GM23338 (cell line): Measurements from ENCODE around the gene PPFIA4. TPM values are rescaled to one million over a fixed set of nuclear protein-coding genes. Genes with fewer than 3 reads are reported as not detected.

Source experiments
- ATAC-seq: fragments of 200-7000 bp; cut with Tn5 transposase; 3 replicates; pipeline ENCODE4 v1.9.1; 2020
- DNase-seq: peaks from one replicate; pipeline ENCODE4 v3.0.0-alpha.2; 2015; ENCODE audit warnings: low spot score
- H2AFZ ChIP-seq: fragments of 200-600 bp; sonication (generic); 2 replicates; pipeline ENCODE4 v1.8.0; 2016; ENCODE audit warnings: antibody characterized with exemption, mild to moderate bottlenecking, moderate library complexity
- H3F3A ChIP-seq: fragments of 200-600 bp; sonication (generic); replicated peaks from 2 replicates; pipeline ENCODE4 v1.8.0; 2017; ENCODE audit warnings: antibody characterized with exemption, mixed run types, low read depth
- H3K27ac ChIP-seq: fragments of 200-600 bp; sonication (generic); 2 replicates; pipeline ENCODE4 v1.6.1; 2016; ENCODE audit warnings: low read depth
- H3K27me3 ChIP-seq: fragments of 200-600 bp; sonication (generic); 2 replicates; pipeline ENCODE4 v1.8.0; 2016; ENCODE audit warnings: mild to moderate bottlenecking, mixed run types, moderate library complexity; ENCODE audit not compliant: insufficient read depth
- H3K36me3 ChIP-seq: fragments of 200-600 bp; sonication (generic); 2 replicates; pipeline ENCODE4 v1.8.0; 2016; ENCODE audit warnings: mild to moderate bottlenecking; ENCODE audit not compliant: insufficient read depth
- H3K4me1 ChIP-seq: fragments of 200-600 bp; sonication (generic); 2 replicates; pipeline ENCODE4 v1.8.0; 2016; ENCODE audit warnings: mild to moderate bottlenecking, moderate library complexity; ENCODE audit not compliant: insufficient read depth
- H3K4me2 ChIP-seq: fragments of 200-600 bp; sonication (generic); 2 replicates; pipeline ENCODE4 v1.7.1; 2017; ENCODE audit warnings: mixed run types
- H3K4me3 ChIP-seq: fragments of 200-600 bp; sonication (generic); 2 replicates; pipeline ENCODE4 v1.6.1; 2016; ENCODE audit warnings: mixed run types
- H3K79me2 ChIP-seq: fragments of 200-600 bp; sonication (generic); replicated peaks from 2 replicates; pipeline ENCODE4 v1.8.0; 2017; ENCODE audit warnings: mild to moderate bottlenecking; ENCODE audit not compliant: insufficient read depth
- H3K9me2 ChIP-seq: fragments of 200-600 bp; sonication (generic); 2 replicates; pipeline ENCODE4 v1.8.0; 2017; ENCODE audit not compliant: insufficient read depth
- H4K20me1 ChIP-seq: fragments of 200-600 bp; sonication (generic); replicated peaks from 2 replicates; pipeline ENCODE4 v1.8.0; 2017; ENCODE audit warnings: mild to moderate bottlenecking; ENCODE audit not compliant: insufficient read depth
- H3K27ac Mint-ChIP-seq: 2 replicates; pipeline ENCODE4 v1.8.0; 2020; ENCODE audit warnings: inconsistent platforms, mild to moderate bottlenecking, moderate library complexity, mixed read lengths
- H3K27me3 Mint-ChIP-seq: 3 replicates; pipeline ENCODE4 v1.8.0; 2022; ENCODE audit warnings: low read depth, mild to moderate bottlenecking, moderate library complexity, mixed read lengths, inconsistent platforms; ENCODE audit not compliant: insufficient read depth, poor library complexity
- H3K36me3 Mint-ChIP-seq: 3 replicates; pipeline ENCODE4 v1.8.0; 2021; ENCODE audit warnings: low read depth, mild to moderate bottlenecking, inconsistent platforms, moderate library complexity, mixed read lengths
- H3K4me1 Mint-ChIP-seq: 3 replicates; pipeline ENCODE4 v1.8.0; 2020; ENCODE audit warnings: mild to moderate bottlenecking, inconsistent platforms, mixed read lengths
- H3K4me3 Mint-ChIP-seq: 3 replicates; pipeline ENCODE4 v1.8.0; 2021; ENCODE audit warnings: moderate library complexity, mild to moderate bottlenecking, inconsistent platforms, mixed read lengths
- H3K9me3 Mint-ChIP-seq: 3 replicates; pipeline ENCODE4 v1.8.0; 2020; ENCODE audit warnings: moderate library complexity, mild to moderate bottlenecking, inconsistent platforms, mixed read lengths
- EZH2 ChIP-seq: fragments of 200-600 bp; sonication (generic); IDR thresholded peaks from one replicate; pipeline ENCODE4 v1.8.0; 2017; ENCODE audit warnings: antibody characterized with exemption, mild to moderate bottlenecking, low read depth; ENCODE audit not compliant: unreplicated experiment
- NANOG ChIP-seq: IDR thresholded peaks from 2 replicates; pipeline ENCODE4 v1.6.1; 2016; ENCODE audit warnings: antibody characterized with exemption, borderline replicate concordance
- POLR2AphosphoS5 ChIP-seq: IDR thresholded peaks from 2 replicates; pipeline ENCODE4 v1.6.1; 2016; ENCODE audit warnings: antibody characterized with exemption, low read depth
- ZNF114 ChIP-seq: fragments of 250-450 bp; sonication (Bioruptor Pico); IDR thresholded peaks from 2 replicates; pipeline ENCODE4 v1.5.0; 2020; ENCODE audit warnings: mild to moderate bottlenecking, moderate library complexity
- ZNF331 ChIP-seq: fragments of 250-450 bp; sonication (Bioruptor Pico); IDR thresholded peaks from 2 replicates; pipeline ENCODE4 v1.5.0; 2020; ENCODE audit warnings: low read depth, mild to moderate bottlenecking, moderate library complexity
- long read RNA-seq: library from polyadenylated mRNA; unstranded; transcript quantifications from one replicate; pipeline ENCODE4 v2.0.0, GENCODE V29; 2020; ENCODE audit not compliant: unreplicated experiment
- polyA plus RNA-seq: library from polyadenylated mRNA; unstranded; fragments of >200 nt; fragmentation: Nextera tagmentation; extraction: Ambion mirVana; gene quantifications from 2 replicates; pipeline ENCODE4 v1.2.1, GENCODE V29; 2016
- total RNA-seq: library from RNA; depleted of rRNA; stranded (reverse); fragments of >200 nt; shearing (Covaris generic); gene quantifications from 2 replicates; pipeline ENCODE4 v1.2.3, GENCODE V29; 2014; rRNA removed
- TF ChIP-seq, protein P1 (sequence below), 2 experiments: fragments of 200-600 bp in 1 of 2; sonication (generic) in 1 of 2; conservative IDR thresholded peaks; 2 replicates each; pipeline versions ENCODE4 v1.5.1 to v1.6.1; 2016 to 2017; ENCODE audit warnings: antibody characterized with exemption in 2 of 2, low read depth in 2 of 2, mild to moderate bottlenecking in 2 of 2, moderate library complexity in 1 of 2
- TF ChIP-seq, protein P2 (sequence below): IDR thresholded peaks from one replicate; pipeline ENCODE4 v1.6.1; 2018; ENCODE audit warnings: antibody characterized with exemption; ENCODE audit not compliant: unreplicated experiment

The PPFIA4 gene
- total RNA-seq: 7.6 and 8.0 TPM in 2 replicates
- 1.3 and 2.2 TPM in 2 replicates for polyA plus RNA-seq
- long read RNA-seq, partial matches to known transcripts: 0 of 1 reads
- long read RNA-seq, other reads (novel, unspliced or antisense): 1 of 1 reads

DNA sequence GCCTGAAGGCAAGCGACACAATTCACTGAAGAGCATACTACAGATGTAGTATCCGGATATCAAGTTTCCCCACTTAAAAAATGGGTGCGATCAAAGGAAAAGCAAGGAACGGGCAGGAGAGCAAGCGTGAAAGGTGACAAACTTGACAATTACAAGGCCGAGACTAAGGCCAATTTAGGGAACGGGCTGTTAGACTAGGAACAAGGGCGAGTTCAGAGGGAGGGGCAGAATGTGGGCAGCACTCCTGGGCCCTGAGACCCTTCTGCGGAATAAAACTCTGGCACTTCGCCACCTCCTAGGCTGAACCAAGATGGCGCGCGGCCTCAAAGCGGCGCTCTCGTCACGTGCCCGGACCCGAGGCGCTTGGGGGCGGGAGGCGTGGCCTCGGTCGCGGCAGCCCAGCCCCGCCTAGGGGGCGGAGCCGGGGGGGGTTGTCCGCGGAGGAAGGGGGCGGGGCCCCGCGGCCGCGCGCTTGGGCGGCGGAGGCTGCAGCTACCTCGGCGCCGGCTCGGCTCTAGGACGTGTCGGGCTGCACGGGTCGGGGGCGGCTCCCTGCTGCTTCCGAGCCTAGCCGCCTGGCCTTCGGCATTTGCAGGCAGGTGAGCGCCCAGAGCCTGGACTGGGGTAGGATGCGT lies at the start of gene PPFIA4:
TSS of gene PPFIA4 (plus strand) at position 461 of the 635 bp plus-strand sequence. CDS start 12,518 bp downstream, outside the sequence.
- H3K27ac ChIP-seq: peak within 1 kb of the TSS; percentile 22; the same call in 1 of the 2 replicates
- H3K4me3 ChIP-seq: peak within 1 kb of the TSS; percentile 88
- ATAC-seq (peak; percentile 88), DNase-seq (peak; percentile 94)
- H2AFZ ChIP-seq: peak within 1 kb of the TSS; percentile 99
- peaks cover 21% of the 10 kb centered on the region for H3F3A ChIP-seq
- peak within 1 kb of the TSS; percentile 97 for H3K4me2 ChIP-seq
- peaks cover 14% of the 10 kb centered on the region; the same call in 1 of the 2 replicates for H4K20me1 ChIP-seq
- peak; percentile 66 for TF ChIP-seq POLR2AphosphoS5
- TF ChIP-seq ZNF114: peak; percentile 91; the same call in 1 of the 2 replicates
- TF ChIP-seq, protein P1, sequence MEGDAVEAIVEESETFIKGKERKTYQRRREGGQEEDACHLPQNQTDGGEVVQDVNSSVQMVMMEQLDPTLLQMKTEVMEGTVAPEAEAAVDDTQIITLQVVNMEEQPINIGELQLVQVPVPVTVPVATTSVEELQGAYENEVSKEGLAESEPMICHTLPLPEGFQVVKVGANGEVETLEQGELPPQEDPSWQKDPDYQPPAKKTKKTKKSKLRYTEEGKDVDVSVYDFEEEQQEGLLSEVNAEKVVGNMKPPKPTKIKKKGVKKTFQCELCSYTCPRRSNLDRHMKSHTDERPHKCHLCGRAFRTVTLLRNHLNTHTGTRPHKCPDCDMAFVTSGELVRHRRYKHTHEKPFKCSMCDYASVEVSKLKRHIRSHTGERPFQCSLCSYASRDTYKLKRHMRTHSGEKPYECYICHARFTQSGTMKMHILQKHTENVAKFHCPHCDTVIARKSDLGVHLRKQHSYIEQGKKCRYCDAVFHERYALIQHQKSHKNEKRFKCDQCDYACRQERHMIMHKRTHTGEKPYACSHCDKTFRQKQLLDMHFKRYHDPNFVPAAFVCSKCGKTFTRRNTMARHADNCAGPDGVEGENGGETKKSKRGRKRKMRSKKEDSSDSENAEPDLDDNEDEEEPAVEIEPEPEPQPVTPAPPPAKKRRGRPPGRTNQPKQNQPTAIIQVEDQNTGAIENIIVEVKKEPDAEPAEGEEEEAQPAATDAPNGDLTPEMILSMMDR (conservative IDR thresholded peaks at IDR 0.05; ENCODE audit: low read depth in 2 of 2): peak in 1 of 2 experiments; percentile 39; a peak in 2 of 4 replicates
- TF ChIP-seq ZNF331 (CRISPR knock-in tag): no peak
- H3K79me2 ChIP-seq: no peaks in the 10 kb centered on the region
- H3K9me2 ChIP-seq: peaks cover 8% of the 10 kb centered on the region; the same call in 1 of the 2 replicates
- H3K9me3 Mint-ChIP-seq: peaks cover 4% of the 10 kb centered on the region
- H3K27ac Mint-ChIP-seq: no peak within 1 kb of the TSS
- peak within 1 kb of the TSS; percentile 73 for H3K4me3 Mint-ChIP-seq
- peaks cover 20% of the 10 kb centered on the region for H3K36me3 ChIP-seq
- peaks cover 44% of the 10 kb centered on the region for H3K36me3 Mint-ChIP-seq
- peaks cover 10% of the 10 kb centered on the region for H3K4me1 Mint-ChIP-seq
- H3K4me1 ChIP-seq: peaks cover 6% of the 10 kb centered on the region
- H3K27me3 Mint-ChIP-seq: peaks cover 23% of the 10 kb centered on the region
- peaks cover 20% of the 10 kb centered on the region for H3K27me3 ChIP-seq

DNA sequence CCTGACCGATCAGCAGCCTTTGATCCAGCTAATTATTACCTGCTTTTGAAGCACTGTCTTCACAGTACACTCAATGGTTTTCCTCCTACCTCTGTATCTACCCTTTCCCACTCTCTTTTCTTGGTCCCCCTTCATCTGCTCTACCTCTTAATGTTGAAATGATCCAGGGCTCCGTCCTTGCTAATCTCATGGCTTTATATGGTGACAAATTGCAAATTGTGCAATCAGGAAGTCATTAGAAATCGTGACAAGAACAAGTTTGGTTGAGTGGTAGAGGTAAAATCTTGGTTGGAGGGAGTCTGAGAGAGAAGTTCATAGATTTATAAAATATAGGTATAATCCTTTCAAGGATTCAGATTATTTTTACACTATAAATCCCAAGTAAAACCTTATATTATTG lies 49.7 kb upstream of the PPFIA4 start:
- no peak for TF ChIP-seq NANOG
- no peak for TF ChIP-seq EZH2
- TF ChIP-seq, protein P2, sequence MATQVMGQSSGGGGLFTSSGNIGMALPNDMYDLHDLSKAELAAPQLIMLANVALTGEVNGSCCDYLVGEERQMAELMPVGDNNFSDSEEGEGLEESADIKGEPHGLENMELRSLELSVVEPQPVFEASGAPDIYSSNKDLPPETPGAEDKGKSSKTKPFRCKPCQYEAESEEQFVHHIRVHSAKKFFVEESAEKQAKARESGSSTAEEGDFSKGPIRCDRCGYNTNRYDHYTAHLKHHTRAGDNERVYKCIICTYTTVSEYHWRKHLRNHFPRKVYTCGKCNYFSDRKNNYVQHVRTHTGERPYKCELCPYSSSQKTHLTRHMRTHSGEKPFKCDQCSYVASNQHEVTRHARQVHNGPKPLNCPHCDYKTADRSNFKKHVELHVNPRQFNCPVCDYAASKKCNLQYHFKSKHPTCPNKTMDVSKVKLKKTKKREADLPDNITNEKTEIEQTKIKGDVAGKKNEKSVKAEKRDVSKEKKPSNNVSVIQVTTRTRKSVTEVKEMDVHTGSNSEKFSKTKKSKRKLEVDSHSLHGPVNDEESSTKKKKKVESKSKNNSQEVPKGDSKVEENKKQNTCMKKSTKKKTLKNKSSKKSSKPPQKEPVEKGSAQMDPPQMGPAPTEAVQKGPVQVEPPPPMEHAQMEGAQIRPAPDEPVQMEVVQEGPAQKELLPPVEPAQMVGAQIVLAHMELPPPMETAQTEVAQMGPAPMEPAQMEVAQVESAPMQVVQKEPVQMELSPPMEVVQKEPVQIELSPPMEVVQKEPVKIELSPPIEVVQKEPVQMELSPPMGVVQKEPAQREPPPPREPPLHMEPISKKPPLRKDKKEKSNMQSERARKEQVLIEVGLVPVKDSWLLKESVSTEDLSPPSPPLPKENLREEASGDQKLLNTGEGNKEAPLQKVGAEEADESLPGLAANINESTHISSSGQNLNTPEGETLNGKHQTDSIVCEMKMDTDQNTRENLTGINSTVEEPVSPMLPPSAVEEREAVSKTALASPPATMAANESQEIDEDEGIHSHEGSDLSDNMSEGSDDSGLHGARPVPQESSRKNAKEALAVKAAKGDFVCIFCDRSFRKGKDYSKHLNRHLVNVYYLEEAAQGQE: no peak
- no peak for ATAC-seq
- Mint-ChIP-seq H3K4me1 (peaks cover 21% of the 10 kb centered on the region), H3K4me3 (no peak overlapping the region), H3K27ac (no peak overlapping the region), H3K27me3 (peaks cover 2% of the 10 kb centered on the region), H3K36me3 (no peaks in the 10 kb centered on the region), H3K9me3 (no peaks in the 10 kb centered on the region)
- H2AFZ ChIP-seq: no peak overlapping the region
- H3K4me2 ChIP-seq: no peak overlapping the region
- no peaks in the 10 kb centered on the region for H3K36me3 ChIP-seq
- no peaks in the 10 kb centered on the region for H3K27me3 ChIP-seq
- no peaks in the 10 kb centered on the region for H3K79me2 ChIP-seq
- no peak for DNase-seq
- no peaks in the 10 kb centered on the region for H3K9me2 ChIP-seq
- H4K20me1 ChIP-seq: no peaks in the 10 kb centered on the region
- no peak overlapping the region for H3K27ac ChIP-seq
- H3F3A ChIP-seq: no peaks in the 10 kb centered on the region
- no peak overlapping the region for H3K4me3 ChIP-seq
- H3K4me1 ChIP-seq: peaks cover 11% of the 10 kb centered on the region
